OCI-LY3 (cell line): Measurements from ENCODE around the gene MYOT.

Experiments used
- EZH2phosphoT487 ChIP-seq: fragments of 200-600 bp; shearing (Covaris generic); IDR thresholded peaks from 2 replicates; pipeline ENCODE4 v1.6.1; 2018; ENCODE audit warnings: antibody characterized with exemption, mixed run types, low read depth
- TF ChIP-seq, protein P1 (sequence below): fragments of 200-600, 300-600 bp; sonication (generic); IDR thresholded peaks from 2 replicates; pipeline ENCODE4 v1.5.1; 2014; ENCODE audit warnings: antibody characterized with exemption, low read length, low read depth

DNA sequence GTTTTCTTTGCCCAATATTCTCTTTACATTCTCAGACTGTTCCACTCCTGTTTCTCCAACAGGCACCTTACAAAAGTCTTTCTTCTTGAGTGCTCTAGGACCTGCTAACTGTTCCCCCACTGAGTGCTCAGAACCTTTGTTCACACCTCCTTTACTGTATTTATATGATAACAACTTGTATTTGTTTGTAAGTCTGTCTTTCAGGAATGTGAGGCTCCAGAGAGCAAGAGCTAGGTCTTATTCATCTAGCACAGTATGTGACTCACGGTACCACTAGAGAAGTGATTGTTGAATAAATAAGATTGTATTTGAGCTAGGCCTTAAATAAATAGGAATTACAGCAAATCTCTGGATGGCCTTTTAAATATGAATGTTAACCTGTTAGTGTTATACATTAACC is 42.5 kb upstream of the MYOT start:
- TF ChIP-seq, protein P1, sequence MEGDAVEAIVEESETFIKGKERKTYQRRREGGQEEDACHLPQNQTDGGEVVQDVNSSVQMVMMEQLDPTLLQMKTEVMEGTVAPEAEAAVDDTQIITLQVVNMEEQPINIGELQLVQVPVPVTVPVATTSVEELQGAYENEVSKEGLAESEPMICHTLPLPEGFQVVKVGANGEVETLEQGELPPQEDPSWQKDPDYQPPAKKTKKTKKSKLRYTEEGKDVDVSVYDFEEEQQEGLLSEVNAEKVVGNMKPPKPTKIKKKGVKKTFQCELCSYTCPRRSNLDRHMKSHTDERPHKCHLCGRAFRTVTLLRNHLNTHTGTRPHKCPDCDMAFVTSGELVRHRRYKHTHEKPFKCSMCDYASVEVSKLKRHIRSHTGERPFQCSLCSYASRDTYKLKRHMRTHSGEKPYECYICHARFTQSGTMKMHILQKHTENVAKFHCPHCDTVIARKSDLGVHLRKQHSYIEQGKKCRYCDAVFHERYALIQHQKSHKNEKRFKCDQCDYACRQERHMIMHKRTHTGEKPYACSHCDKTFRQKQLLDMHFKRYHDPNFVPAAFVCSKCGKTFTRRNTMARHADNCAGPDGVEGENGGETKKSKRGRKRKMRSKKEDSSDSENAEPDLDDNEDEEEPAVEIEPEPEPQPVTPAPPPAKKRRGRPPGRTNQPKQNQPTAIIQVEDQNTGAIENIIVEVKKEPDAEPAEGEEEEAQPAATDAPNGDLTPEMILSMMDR = no peak
- TF ChIP-seq EZH2phosphoT487 = no peak
